Spleen (tissue), 7 donors: ENCODE data around the gene RGS6.

Source experiments
- CTCF ChIP-seq, 11 experiments: fragments of 200-600 bp in 7 of 11; fragments of 450-650 bp in 4 of 11; sonication (generic) in 4 of 11; IDR thresholded peaks in 8 of 11; conservative IDR thresholded peaks in 3 of 11; 1 replicate in 7 of 11; 2 replicates in 4 of 11; pipeline versions ENCODE4 v1.4.0 to v1.8.0; 2016 to 2021; ENCODE audit warnings: antibody characterized with exemption in 11 of 11, inconsistent platforms in 4 of 11, mild to moderate bottlenecking in 1 of 11
- POLR2AphosphoS5 ChIP-seq, 3 donors: sonication (generic); formaldehyde crosslinking; IDR thresholded peaks; one replicate each; pipeline ENCODE4 v1.5.1; 2017; ENCODE audit warnings: antibody characterized with exemption in 3 of 3
- donor health status: DM: no; HTN: no; CAD: no; lungs with moderate emphysema.
- donor health status: DM: no; HTN: no; CAD: no.
- donor health status: DM: no; HTN: no; CAD: no.

GRCh38 chr14:72603639-72604038 lies 671.4 kb downstream of the RGS6 start:
- TF ChIP-seq CTCF (IDR thresholded peaks at IDR 0.05 in 8 of 11, conservative IDR thresholded peaks at IDR 0.05 in 3 of 11) (no peak), POLR2AphosphoS5 (IDR thresholded peaks at IDR 0.05) (no peak)
